Activated T-helper 17 cell treated with anti-CD3 and anti-CD28 coated beads, Interleukin-2, amount 50 U/mL, for 72 hours (primary cell): ENCODE results near the gene ANXA6. TPM values are rescaled to one million over a fixed set of nuclear protein-coding genes. Genes with fewer than 3 reads are reported as not detected.
A peak's percentile ranks its signal among the peaks of the same experiment; 100 is the strongest.

Experiments used
- ATAC-seq: fragments of 150-1000 bp; cut with Tn5 transposase; replicated peaks from 2 replicates; pipeline ENCODE4 v1.10.0; 2021; ENCODE audit warnings: mild to moderate bottlenecking, moderate library complexity
- H3K27ac Mint-ChIP-seq: one replicate; pipeline ENCODE4 v1.8.0; 2022; ENCODE audit warnings: mixed read lengths
- H3K27me3 Mint-ChIP-seq: one replicate; pipeline ENCODE4 v1.8.0; 2022; ENCODE audit warnings: mixed read lengths
- H3K36me3 Mint-ChIP-seq: one replicate; pipeline ENCODE4 v1.8.0; 2022; ENCODE audit warnings: low read depth, mild to moderate bottlenecking, mixed read lengths
- H3K4me1 Mint-ChIP-seq: one replicate; pipeline ENCODE4 v1.8.0; 2022; ENCODE audit warnings: mixed read lengths
- H3K4me3 Mint-ChIP-seq: one replicate; pipeline ENCODE4 v1.8.0; 2022; ENCODE audit warnings: mild to moderate bottlenecking, mixed read lengths
- H3K9me3 Mint-ChIP-seq: one replicate; pipeline ENCODE4 v1.8.0; 2022; ENCODE audit warnings: mixed read lengths
- total RNA-seq, 2 donors: library from RNA; stranded (reverse); gene quantifications; one replicate each; pipeline ENCODE4 v1.2.3, GENCODE V29; 2022

The ANXA6 gene
- total RNA-seq, 2 donors from 2014 or later = 432 to 559 TPM

DNA sequence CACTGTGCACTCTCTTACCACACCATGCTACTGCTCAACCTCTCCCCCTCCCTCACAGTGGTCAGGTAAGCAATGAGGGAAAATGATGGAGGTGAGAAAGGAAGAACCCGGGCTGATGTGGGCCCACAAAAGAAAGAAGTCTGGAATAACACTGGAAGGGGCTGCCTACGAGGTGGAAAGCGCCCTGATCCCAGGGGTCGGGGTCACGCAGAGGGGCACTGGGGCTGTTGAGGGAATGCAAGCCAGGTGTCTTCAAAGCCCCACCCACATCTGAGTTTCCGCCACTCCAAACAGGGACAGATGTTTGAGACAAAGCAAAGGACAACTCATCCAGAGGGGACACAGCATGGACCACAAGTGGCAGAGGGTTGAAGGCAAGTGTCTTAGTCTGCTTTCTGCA lies 81.0 kb downstream of the ANXA6 start:
- no peaks in the 10 kb centered on the region for H3K27me3 Mint-ChIP-seq
- peaks cover 97% of the 10 kb centered on the region for H3K36me3 Mint-ChIP-seq
- no peak for ATAC-seq
- peaks cover 46% of the 10 kb centered on the region for H3K4me1 Mint-ChIP-seq
- peak overlapping the region; percentile 88 for H3K4me3 Mint-ChIP-seq
- H3K27ac Mint-ChIP-seq = peak overlapping the region; percentile 96
- no peaks in the 10 kb centered on the region for H3K9me3 Mint-ChIP-seq

DNA sequence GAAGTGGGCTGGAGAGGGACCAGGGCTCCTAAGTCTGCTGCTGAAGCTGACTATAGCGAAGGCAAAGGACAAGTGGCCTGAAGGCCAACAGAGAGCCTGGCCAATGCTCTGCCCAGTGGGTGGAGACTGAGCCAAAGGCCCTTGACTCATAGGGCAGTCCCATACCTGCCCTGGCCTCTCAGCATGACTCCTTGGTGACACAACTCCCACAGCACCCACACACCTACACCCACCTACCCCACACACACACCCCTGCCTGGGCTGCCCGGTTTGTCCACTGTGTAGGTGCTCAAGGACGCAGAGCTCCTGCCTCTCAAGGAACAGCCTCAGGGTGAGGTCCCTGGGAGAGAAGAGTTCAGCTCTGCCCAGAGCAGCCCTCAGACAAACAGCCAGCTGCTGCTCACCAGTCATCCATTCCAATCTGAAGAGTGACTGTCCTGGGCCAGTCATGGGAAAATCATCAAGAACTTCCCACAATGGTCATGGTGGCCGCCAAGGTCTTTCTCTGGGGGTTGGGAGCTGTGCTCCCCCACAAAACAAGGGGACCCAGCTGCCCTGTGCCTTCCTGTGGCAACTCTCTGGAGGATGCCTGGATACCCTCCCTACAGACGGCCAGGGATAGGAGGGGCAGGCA lies 81.8 kb downstream of the ANXA6 start:
- Mint-ChIP-seq H3K4me3 (peak overlapping the region; percentile 88), H3K9me3 (no peaks in the 10 kb centered on the region), H3K27ac (peak overlapping the region; percentile 96), H3K4me1 (peaks cover 52% of the 10 kb centered on the region), H3K36me3 (peaks cover 98% of the 10 kb centered on the region), H3K27me3 (no peaks in the 10 kb centered on the region)
- peak; percentile 25 for ATAC-seq

DNA sequence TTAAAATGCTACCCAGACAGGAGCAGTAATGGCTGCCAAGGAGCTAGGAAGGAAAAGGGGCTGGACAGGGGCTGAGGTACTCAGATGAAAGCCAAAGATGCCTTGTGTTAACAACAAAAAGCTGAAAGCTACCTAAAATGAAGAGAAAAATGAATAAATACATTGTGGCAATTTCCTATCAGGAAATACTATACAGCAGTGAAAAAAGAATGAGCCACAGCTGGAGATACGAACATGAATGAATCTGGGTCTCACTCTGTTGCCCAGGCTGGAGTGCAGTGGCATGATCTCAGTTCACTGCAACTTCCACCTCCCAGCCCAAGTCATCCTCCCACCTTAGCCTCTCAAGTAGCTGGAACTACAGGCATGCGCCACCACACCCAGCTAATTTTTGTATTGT lies 83.0 kb downstream of the ANXA6 start:
- Mint-ChIP-seq H3K27ac (peak overlapping the region; percentile 66), H3K4me3 (peak overlapping the region; percentile 88), H3K9me3 (no peaks in the 10 kb centered on the region), H3K27me3 (no peaks in the 10 kb centered on the region), H3K36me3 (peaks cover 100% of the 10 kb centered on the region), H3K4me1 (peaks cover 63% of the 10 kb centered on the region)
- no peak for ATAC-seq

DNA sequence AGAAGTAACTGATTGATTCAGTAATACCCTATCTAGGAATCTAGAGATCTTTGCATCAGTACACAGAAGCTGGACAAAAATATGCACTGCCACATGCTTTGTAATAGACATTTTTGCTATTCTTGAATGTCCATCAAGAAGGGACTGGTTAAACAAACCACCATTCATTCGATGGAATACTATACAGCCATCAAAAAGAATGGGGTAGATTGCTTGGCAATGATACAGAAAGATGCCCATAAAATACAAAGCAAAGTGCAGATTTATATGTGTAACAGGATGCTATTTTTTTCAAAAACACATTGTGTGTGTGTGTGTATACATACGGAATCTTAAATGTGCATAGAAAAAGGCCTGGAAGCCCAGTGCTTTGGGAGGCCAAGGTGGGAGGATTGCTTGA lies 84.3 kb downstream of the ANXA6 start:
- no peaks in the 10 kb centered on the region for H3K27me3 Mint-ChIP-seq
- H3K9me3 Mint-ChIP-seq = no peaks in the 10 kb centered on the region
- no peak overlapping the region for H3K27ac Mint-ChIP-seq
- peaks cover 100% of the 10 kb centered on the region for H3K36me3 Mint-ChIP-seq
- H3K4me3 Mint-ChIP-seq = peak overlapping the region; percentile 88
- ATAC-seq = no peak
- H3K4me1 Mint-ChIP-seq = peaks cover 74% of the 10 kb centered on the region

GRCh38 chr5:151072630-151073025 lies 85.0 kb downstream of the ANXA6 start:
- no peaks in the 10 kb centered on the region for H3K9me3 Mint-ChIP-seq
- peak overlapping the region; percentile 65 for H3K27ac Mint-ChIP-seq

DNA sequence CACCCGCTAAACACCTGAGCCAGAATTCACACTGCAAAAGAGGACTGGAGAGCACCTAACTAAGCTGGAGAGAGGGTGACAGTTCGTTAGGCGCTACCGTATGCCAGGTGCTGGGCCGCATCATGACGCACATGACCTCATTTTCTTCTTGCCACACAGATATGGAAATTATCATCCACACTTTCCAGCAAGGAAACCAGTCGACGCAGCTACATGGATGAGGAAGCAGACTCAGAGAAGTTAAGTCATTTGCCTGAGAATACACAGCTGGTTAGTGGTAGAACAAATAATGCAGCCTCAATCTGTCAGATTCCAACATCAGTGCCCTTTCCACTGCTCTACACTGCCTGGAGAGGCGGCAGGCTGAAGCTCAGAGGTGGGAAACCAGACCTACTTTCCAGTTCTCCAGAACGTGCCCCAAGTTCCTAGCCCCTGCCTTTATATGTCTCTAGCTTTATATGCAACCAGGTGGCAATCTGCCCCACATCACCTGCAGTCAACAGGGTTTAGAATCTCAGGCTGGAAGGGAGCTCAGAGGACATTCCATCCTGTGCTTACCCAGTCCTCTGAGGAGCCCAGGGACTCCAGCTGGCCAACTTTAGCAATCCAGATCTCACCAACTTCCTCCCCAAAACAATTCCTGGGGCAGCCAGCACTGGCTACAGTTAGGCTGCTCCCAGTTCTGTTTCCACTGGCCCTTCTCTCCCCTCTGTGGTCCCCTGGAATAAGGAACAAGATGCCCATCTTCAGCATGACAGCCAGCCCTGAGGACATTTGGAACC lies 85.5 kb downstream of the ANXA6 start:
- Mint-ChIP-seq H3K9me3 (no peaks in the 10 kb centered on the region), H3K36me3 (peaks cover 100% of the 10 kb centered on the region), H3K4me3 (peak overlapping the region; percentile 88), H3K4me1 (peaks cover 73% of the 10 kb centered on the region), H3K27ac (peak overlapping the region; percentile 65), H3K27me3 (no peaks in the 10 kb centered on the region)
- ATAC-seq = no peak

More at GRCh38 chr5:151072630-151073025, 85.0 kb downstream of the ANXA6 start:
- H3K4me1 Mint-ChIP-seq = peaks cover 74% of the 10 kb centered on the region
- no peak for ATAC-seq
- peak overlapping the region; percentile 88 for H3K4me3 Mint-ChIP-seq
- H3K27me3 Mint-ChIP-seq = no peaks in the 10 kb centered on the region
- H3K36me3 Mint-ChIP-seq = peaks cover 100% of the 10 kb centered on the region

DNA sequence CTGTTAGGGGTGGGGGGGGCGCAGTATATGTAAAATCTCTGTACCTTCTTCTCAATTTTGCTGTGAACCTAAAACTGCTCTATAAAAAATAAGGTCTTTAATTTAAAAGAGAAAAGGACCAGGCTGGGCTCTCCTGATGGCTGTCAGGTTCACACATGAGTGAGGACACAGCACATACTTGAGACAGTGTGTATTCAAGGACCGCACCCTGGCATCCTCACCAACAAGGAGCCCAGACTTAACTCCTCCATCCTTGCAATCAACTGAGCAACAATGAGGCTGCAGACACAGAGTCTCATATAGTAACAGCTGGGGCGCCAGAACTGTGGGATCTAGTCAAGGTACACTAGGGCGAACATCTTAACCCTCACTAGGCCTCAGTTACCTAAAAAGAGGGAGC lies 86.6 kb downstream of the ANXA6 start:
- H3K27me3 Mint-ChIP-seq = no peaks in the 10 kb centered on the region
- no peak for ATAC-seq
- peaks cover 100% of the 10 kb centered on the region for H3K36me3 Mint-ChIP-seq
- peak overlapping the region; percentile 65 for H3K27ac Mint-ChIP-seq
- H3K4me1 Mint-ChIP-seq = peaks cover 72% of the 10 kb centered on the region
- H3K4me3 Mint-ChIP-seq = peak overlapping the region; percentile 88
- no peaks in the 10 kb centered on the region for H3K9me3 Mint-ChIP-seq

GRCh38 chr5:151070449-151070848 lies 87.1 kb downstream of the ANXA6 start:
- Mint-ChIP-seq H3K9me3 (no peaks in the 10 kb centered on the region), H3K36me3 (peaks cover 100% of the 10 kb centered on the region), H3K27ac (peak overlapping the region; percentile 82), H3K27me3 (no peaks in the 10 kb centered on the region), H3K4me1 (peaks cover 72% of the 10 kb centered on the region), H3K4me3 (peak overlapping the region; percentile 88)
- ATAC-seq = no peak

- peak overlapping the region; percentile 88 for H3K4me3 Mint-ChIP-seq
- peak overlapping the region; percentile 82 for H3K27ac Mint-ChIP-seq
- H3K9me3 Mint-ChIP-seq = no peaks in the 10 kb centered on the region
- H3K27me3 Mint-ChIP-seq = no peaks in the 10 kb centered on the region
- peaks cover 83% of the 10 kb centered on the region for H3K4me1 Mint-ChIP-seq
- peak; percentile 65 for ATAC-seq
- H3K36me3 Mint-ChIP-seq = peaks cover 100% of the 10 kb centered on the region
Observed at GRCh38 chr5:151068433-151069197, 89.0 kb downstream of the ANXA6 start.

DNA sequence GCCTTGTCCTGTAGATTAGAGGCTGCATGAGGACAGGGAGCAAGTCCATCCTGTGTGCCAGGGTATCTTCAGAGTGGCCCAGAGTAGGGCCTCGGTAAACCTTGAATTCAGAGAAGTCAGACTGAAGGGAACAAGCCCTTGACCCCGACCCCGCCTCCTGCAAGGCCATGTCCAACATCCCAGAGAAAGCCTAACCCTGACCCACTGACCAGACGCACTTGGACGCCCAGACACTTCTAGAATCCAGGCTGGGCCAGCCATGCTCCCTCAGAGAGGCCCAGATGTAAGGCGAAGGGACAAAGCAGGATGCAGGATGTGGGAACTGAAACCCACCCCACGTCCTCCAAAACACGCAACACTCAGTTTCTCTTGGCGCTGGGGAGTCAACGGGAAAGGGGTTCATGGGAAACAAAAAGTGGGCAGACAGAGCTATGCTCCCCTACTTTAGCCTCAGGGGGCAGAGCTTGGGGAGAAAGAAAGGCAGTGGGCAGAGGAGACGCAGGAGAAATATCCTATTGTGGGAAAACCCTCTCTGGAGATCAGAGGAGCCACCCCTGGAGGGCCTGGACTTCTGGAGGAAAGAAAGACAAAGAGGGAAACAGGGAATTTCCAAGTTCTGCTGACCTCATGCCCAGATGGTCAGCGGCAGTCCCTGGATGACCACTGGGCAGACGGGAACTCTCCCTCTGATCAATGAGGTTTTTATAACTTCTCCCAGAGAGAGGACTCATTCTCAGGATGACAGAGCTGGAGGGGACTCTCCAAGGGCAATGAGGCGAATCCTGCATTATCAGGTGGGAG lies 89.7 kb downstream of the ANXA6 start:
- peaks cover 100% of the 10 kb centered on the region for H3K36me3 Mint-ChIP-seq
- peaks cover 83% of the 10 kb centered on the region for H3K4me1 Mint-ChIP-seq
- peak overlapping the region; percentile 82 for H3K27ac Mint-ChIP-seq
- H3K9me3 Mint-ChIP-seq = no peaks in the 10 kb centered on the region
- no peaks in the 10 kb centered on the region for H3K27me3 Mint-ChIP-seq
- peak overlapping the region; percentile 88 for H3K4me3 Mint-ChIP-seq
- ATAC-seq = peak; percentile 2

DNA sequence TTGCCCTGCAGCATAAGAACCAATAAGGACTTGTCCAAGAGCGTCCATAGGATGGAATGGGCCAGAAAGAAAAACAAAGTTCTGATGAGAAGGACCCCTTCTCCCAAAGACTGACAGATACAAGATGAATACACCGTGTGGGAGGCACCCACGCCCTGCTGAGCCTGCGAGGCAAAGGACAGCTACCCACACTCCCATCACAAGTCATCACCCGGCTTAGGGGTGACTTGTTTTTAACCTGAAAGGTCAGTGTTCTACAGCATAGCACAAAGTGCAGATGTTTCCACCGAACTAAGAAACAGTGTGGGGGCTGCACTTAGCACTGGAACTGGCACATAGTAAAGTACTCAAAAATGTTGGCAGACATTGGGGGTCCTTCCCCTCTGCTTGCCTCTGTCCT lies 90.7 kb downstream of the ANXA6 start:
- H3K4me1 Mint-ChIP-seq = peaks cover 76% of the 10 kb centered on the region

DNA sequence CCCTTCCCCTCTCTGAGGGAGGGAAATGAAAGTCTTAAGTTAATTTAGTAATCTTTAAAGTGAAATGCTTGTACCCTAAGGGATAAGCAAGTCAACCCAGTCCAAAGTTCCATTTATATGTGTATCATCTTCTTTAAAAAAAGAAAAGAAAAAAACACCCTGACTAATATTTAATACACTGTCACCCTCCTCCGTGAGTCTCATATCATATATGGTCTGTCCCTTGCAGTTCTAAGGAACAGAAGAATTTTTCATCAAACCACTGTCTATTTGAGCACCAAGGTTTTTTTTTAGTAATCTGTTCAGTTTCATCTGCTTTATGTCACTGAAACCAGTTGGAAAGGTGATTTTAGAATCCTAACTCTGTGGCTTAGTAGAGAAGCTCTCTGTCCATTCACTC lies 92.0 kb downstream of the ANXA6 start:
- Mint-ChIP-seq H3K27me3 (no peaks in the 10 kb centered on the region), H3K9me3 (no peaks in the 10 kb centered on the region), H3K36me3 (peaks cover 100% of the 10 kb centered on the region), H3K4me3 (peak overlapping the region; percentile 88), H3K4me1 (peaks cover 79% of the 10 kb centered on the region), H3K27ac (peak overlapping the region; percentile 82)
- peak; percentile 67 for ATAC-seq

More for the DNA sequence above, 90.7 kb downstream of the ANXA6 start:
- H3K27ac Mint-ChIP-seq = peak overlapping the region; percentile 82
- no peaks in the 10 kb centered on the region for H3K27me3 Mint-ChIP-seq
- ATAC-seq = peak; percentile 18
- peaks cover 100% of the 10 kb centered on the region for H3K36me3 Mint-ChIP-seq
- peak overlapping the region; percentile 88 for H3K4me3 Mint-ChIP-seq
- no peaks in the 10 kb centered on the region for H3K9me3 Mint-ChIP-seq

GRCh38 chr5:151064916-151065499 lies 92.6 kb downstream of the ANXA6 start:
- Mint-ChIP-seq H3K27ac (peak overlapping the region; percentile 82), H3K9me3 (no peaks in the 10 kb centered on the region), H3K36me3 (peaks cover 100% of the 10 kb centered on the region), H3K4me3 (peak overlapping the region; percentile 88), H3K4me1 (peaks cover 79% of the 10 kb centered on the region), H3K27me3 (no peaks in the 10 kb centered on the region)
- no peak for ATAC-seq
